OCI-LY3 (cell line): ENCODE measurements around the gene ADAM10.

ENCODE experiments used
- CTCF ChIP-seq: fragments of 200-600, 300-600 bp; sonication (generic); IDR thresholded peaks from 2 replicates; pipeline ENCODE4 v1.5.1; 2014; ENCODE audit warnings: antibody characterized with exemption, low read length, low read depth
- EZH2phosphoT487 ChIP-seq: fragments of 200-600 bp; shearing (Covaris generic); IDR thresholded peaks from 2 replicates; pipeline ENCODE4 v1.6.1; 2018; ENCODE audit warnings: antibody characterized with exemption, mixed run types, low read depth

GRCh38 chr15:58594898-58595297 is 154.6 kb downstream of the ADAM10 start:
- TF ChIP-seq CTCF, result no peak
- no peak for TF ChIP-seq EZH2phosphoT487
